Fibroblast of villous mesenchyme (primary cell): ENCODE results near the gene OR2A1. TPM values are rescaled to one million over a fixed set of nuclear protein-coding genes. Genes with fewer than 3 reads are reported as not detected.

ENCODE experiments used
- total RNA-seq: library from RNA; depleted of rRNA; stranded (reverse); fragments of >200 nt; gene quantifications from 2 replicates; pipeline ENCODE4 v1.2.3, GENCODE V29; 2012

The OR2A1 gene
- total RNA-seq, 1 donor = under 0.01 TPM

Other genes with a start within 250 kb of the OR2A1 start
- not detected in 2 replicates for gene OR2A25, start 242.6 kb upstream of the OR2A1 start, total RNA-seq
- gene OR2A12, start 226.1 kb upstream of the OR2A1 start, total RNA-seq = not detected in 2 replicates
- gene OR2A2, start 202.8 kb upstream of the OR2A1 start, total RNA-seq = not detected in 2 replicates
- gene OR2A14, start 189.2 kb upstream of the OR2A1 start, total RNA-seq = not detected in 2 replicates
- gene CTAGE4, start 129.0 kb upstream of the OR2A1 start, total RNA-seq = 0.32 and 0.43 TPM in 2 replicates
- gene ARHGEF35, start 116.6 kb upstream of the OR2A1 start, total RNA-seq = 0.97 and 3.0 TPM in 2 replicates
- gene OR2A42, start 72.8 kb upstream of the OR2A1 start, total RNA-seq = under 0.01 TPM in 2 replicates
- gene OR2A7, start 47.6 kb upstream of the OR2A1 start, total RNA-seq = under 0.01 and 0.32 TPM in 2 replicates
- 0.43 TPM in 1 of 2 replicates, not detected in the other for gene CTAGE8, start 43.1 kb upstream of the OR2A1 start, total RNA-seq
- gene ARHGEF5, start 43.0 kb downstream of the OR2A1 start, total RNA-seq = 1.9 and 3.9 TPM in 2 replicates
- not detected in 2 replicates for gene NOBOX, start 91.3 kb downstream of the OR2A1 start, total RNA-seq